ENCODE data around the gene AUP1.

The AUP1 gene

GRCh38 chr2:74511104-74511989, 18.2 kb downstream of the AUP1 start:
- DNase-seq, result no peak

- no peak for DNase-seq
These were observed 19.2 kb downstream of the AUP1 start for GRCh38 chr2:74510272-74510671.

GRCh38 chr2:74507926-74508520, 21.5 kb downstream of the AUP1 start:
- DNase-seq, result peak; percentile 21

GRCh38 chr2:74507145-74507925, 22.2 kb downstream of the AUP1 start, which contains the start of gene PCGF1:
TSS of gene PCGF1 (minus strand) at chr2:74507695. CDS start at chr2:74507668, 27 bp downstream.
- peak; percentile 91 for DNase-seq

GRCh38 chr2:74505448-74506246, 23.9 kb downstream of the AUP1 start:
- DNase-seq, result no peak

- DNase-seq, result no peak
These were observed 24.9 kb downstream of the AUP1 start for GRCh38 chr2:74504591-74504990.

- DNase-seq, result no peak
These were observed 25.7 kb downstream of the AUP1 start for GRCh38 chr2:74503506-74504475.

GRCh38 chr2:74502720-74503505, 26.6 kb downstream of the AUP1 start:
- DNase-seq, result peak; percentile 17

- no peak for DNase-seq
These were observed 27.3 kb downstream of the AUP1 start for GRCh38 chr2:74502147-74502719.

- no peak for DNase-seq
These were observed 28.0 kb downstream of the AUP1 start for GRCh38 chr2:74501335-74502071.

GRCh38 chr2:74500578-74500946, 28.9 kb downstream of the AUP1 start:
- no peak for DNase-seq

GRCh38 chr2:74499940-74500577, 29.4 kb downstream of the AUP1 start:
- no peak for DNase-seq

- DNase-seq, result no peak
These were observed 30.1 kb downstream of the AUP1 start, which contains the start of gene LBX2 for GRCh38 chr2:74499267-74499939. TSS of gene LBX2 (minus strand) at chr2:74499603. CDS start at chr2:74499537, 66 bp downstream.

- no peak for DNase-seq
These were observed 30.8 kb downstream of the AUP1 start for GRCh38 chr2:74498500-74499266.

GRCh38 chr2:74497777-74498499, 31.6 kb downstream of the AUP1 start:
- DNase-seq, result no peak

- DNase-seq, result no peak
These were observed 32.3 kb downstream of the AUP1 start for GRCh38 chr2:74496997-74497776.

All from kidney glomerular epithelial cell (primary cell).